HG03378 (cell line): Measurements from ENCODE around the gene EVC.
"Not testable (repeated sequence)": the region's sequence is repeated elsewhere in the genome, so short reads cannot be mapped to it uniquely, and the experiment has no call there.

Experiments
- ATAC-seq: cut with Tn5 transposase; IDR thresholded peaks from one replicate; pipeline ENCODE4 v1.9.1; 2021; ENCODE audit warnings: mild to moderate bottlenecking, moderate library complexity; ENCODE audit not compliant: unreplicated experiment

EVC gene

GRCh38 chr4:5809216-5809776, 98.3 kb downstream of the EVC start:
- ATAC-seq, result no peak

GRCh38 chr4:5810151-5810550, 99.2 kb downstream of the EVC start:
- ATAC-seq, result no peak

GRCh38 chr4:5810770-5811430, 99.9 kb downstream of the EVC start:
- ATAC-seq, result no peak

- ATAC-seq, result not testable (repeated sequence)
These were observed 101.1 kb downstream of the EVC start for GRCh38 chr4:5812057-5812456.

GRCh38 chr4:5812506-5813229, 101.7 kb downstream of the EVC start:
- no peak for ATAC-seq

GRCh38 chr4:5813882-5814255, 102.9 kb downstream of the EVC start:
- no peak for ATAC-seq

GRCh38 chr4:5814421-5814820, 103.4 kb downstream of the EVC start:
- ATAC-seq, result no peak

- no peak for ATAC-seq
These were observed 104.6 kb downstream of the EVC start for GRCh38 chr4:5815641-5816040.

- no peak for ATAC-seq
These were observed 105.1 kb downstream of the EVC start for GRCh38 chr4:5816101-5816500.

GRCh38 chr4:5816851-5817375, 105.9 kb downstream of the EVC start:
- ATAC-seq, result no peak

GRCh38 chr4:5821665-5822358, 110.8 kb downstream of the EVC start:
- ATAC-seq, result no peak

- ATAC-seq, result no peak
These were observed 111.6 kb downstream of the EVC start for GRCh38 chr4:5822619-5823018.

GRCh38 chr4:5823542-5824211, 112.7 kb downstream of the EVC start:
- ATAC-seq, result no peak

GRCh38 chr4:5824227-5824626, 113.2 kb downstream of the EVC start:
- ATAC-seq, result no peak

- ATAC-seq, result no peak
These were observed 113.6 kb downstream of the EVC start for GRCh38 chr4:5824635-5825034.

GRCh38 chr4:5825321-5826041, 114.5 kb downstream of the EVC start:
- no peak for ATAC-seq

GRCh38 chr4:5826437-5827107, 115.6 kb downstream of the EVC start:
- ATAC-seq, result no peak

GRCh38 chr4:5827108-5828004, 116.4 kb downstream of the EVC start:
- ATAC-seq, result no peak

GRCh38 chr4:5828005-5828391, 117.0 kb downstream of the EVC start:
- ATAC-seq, result no peak
